ENCODE measurements around the gene SEMA3E. TPM values are rescaled to one million over a fixed set of nuclear protein-coding genes. Genes with fewer than 3 reads are reported as not detected.

The SEMA3E gene
- total RNA-seq, 1 donor = 1.4 TPM

DNA sequence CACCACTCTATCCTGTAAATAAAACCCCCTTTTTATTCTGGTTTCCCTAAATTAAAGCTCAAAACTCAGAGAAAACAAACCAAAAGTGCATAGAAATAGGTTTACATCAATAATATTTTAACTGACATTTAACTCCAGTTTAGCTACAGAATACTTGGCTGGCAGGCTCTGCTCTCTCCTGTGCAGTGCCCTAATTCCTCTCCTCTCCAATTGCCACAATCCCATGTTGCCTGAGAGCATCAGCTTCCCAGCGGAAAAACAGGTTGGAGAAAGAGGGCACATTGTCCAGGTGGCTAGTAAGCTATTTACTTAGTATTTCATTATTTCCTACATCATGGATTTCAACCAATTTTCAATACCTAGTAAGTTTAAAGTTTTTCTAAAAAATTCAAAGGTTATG is 8.7 kb downstream of the SEMA3E start:
- Histone ChIP-seq H3K27ac (ENCODE audit: low read depth, low read length) (no peak overlapping the region), H3K4me2 (ENCODE audit: insufficient read depth, low read length) (no peak overlapping the region), H3K9me3 (ENCODE audit: low read depth, low read length) (no peaks in the 10 kb centered on the region), H3K4me1 (ENCODE audit: insufficient read depth, low read length) (no peaks in the 10 kb centered on the region), H3K27me3 (ENCODE audit: insufficient read depth, low read length) (peaks cover 2% of the 10 kb centered on the region), H3K36me3 (ENCODE audit: insufficient read depth, low read length) (no peaks in the 10 kb centered on the region), H3K79me2 (ENCODE audit: insufficient read depth, low read length) (no peaks in the 10 kb centered on the region), H4K20me1 (ENCODE audit: insufficient read depth, low read length) (no peaks in the 10 kb centered on the region), H2AFZ (ENCODE audit: low read length) (no peak overlapping the region), H3K4me3 (ENCODE audit: insufficient read depth, low read length) (no peak overlapping the region)
- TF ChIP-seq CTCF (IDR thresholded peaks at IDR 0.05; ENCODE audit: extremely low read depth, low read depth, low read length) = no peak
- no peak for DNase-seq (ENCODE audit: insufficient read length, low spot score, missing footprints)

- Histone ChIP-seq H3K27me3 (ENCODE audit: insufficient read depth, low read length) (no peaks in the 10 kb centered on the region), H4K20me1 (ENCODE audit: insufficient read depth, low read length) (no peaks in the 10 kb centered on the region), H3K36me3 (ENCODE audit: insufficient read depth, low read length) (no peaks in the 10 kb centered on the region), H3K79me2 (ENCODE audit: insufficient read depth, low read length) (no peaks in the 10 kb centered on the region), H3K4me1 (ENCODE audit: insufficient read depth, low read length) (no peaks in the 10 kb centered on the region), H2AFZ (ENCODE audit: low read length) (no peak overlapping the region), H3K27ac (ENCODE audit: low read depth, low read length) (no peak overlapping the region), H3K4me3 (ENCODE audit: insufficient read depth, low read length) (no peak overlapping the region), H3K9me3 (ENCODE audit: low read depth, low read length) (no peaks in the 10 kb centered on the region), H3K4me2 (ENCODE audit: insufficient read depth, low read length) (no peak overlapping the region)
- DNase-seq (ENCODE audit: insufficient read length, low spot score, missing footprints) = no peak
- TF ChIP-seq CTCF (IDR thresholded peaks at IDR 0.05; ENCODE audit: extremely low read depth, low read depth, low read length) = no peak
Observed at GRCh38 chr7:83633516-83633915, 15.4 kb downstream of the SEMA3E start.

DNA sequence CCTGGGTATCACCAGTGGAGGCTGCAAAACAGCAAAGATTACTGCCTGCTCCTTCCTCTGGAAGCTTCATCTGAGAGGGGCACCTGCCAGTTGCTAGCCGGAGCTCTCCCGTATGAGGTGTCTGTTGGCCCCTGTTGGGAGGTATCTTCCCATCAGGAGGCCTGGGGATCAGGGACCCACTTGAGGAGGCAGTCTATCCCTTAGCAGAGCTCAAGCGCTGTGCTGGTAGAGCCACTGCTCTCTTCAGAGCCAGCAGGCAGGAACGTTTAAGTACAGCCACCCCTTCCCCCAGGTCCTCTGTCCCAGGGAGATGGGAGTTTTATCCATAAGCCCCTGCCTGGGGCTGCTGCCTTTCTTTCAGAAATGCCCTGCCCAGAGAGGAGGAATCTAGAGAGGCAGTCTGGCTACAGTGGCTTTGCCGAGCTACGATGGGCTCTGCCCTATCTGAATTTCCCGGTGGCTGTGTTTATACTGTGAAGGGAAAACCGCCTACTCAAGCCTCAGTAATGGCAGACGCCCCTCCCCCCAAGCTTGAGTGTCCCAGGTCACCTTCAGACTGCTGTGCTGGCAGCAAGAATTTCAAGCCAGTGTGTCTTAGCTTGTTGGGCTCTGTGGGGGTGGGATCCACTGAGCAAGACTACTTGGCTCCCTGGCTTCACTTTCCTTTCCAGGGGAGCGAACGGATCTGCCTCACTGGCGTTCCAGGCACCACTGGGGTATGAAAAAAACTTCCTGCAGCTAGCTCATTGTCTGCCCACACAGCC is 19.6 kb downstream of the SEMA3E start:
- TF ChIP-seq CTCF (IDR thresholded peaks at IDR 0.05; ENCODE audit: extremely low read depth, low read depth, low read length) = no peak
- no peaks in the 10 kb centered on the region for H3K4me1 ChIP-seq (ENCODE audit: insufficient read depth, low read length)
- H3K9me3 ChIP-seq (ENCODE audit: low read depth, low read length) = no peaks in the 10 kb centered on the region
- no peak overlapping the region for H3K27ac ChIP-seq (ENCODE audit: low read depth, low read length)
- H3K79me2 ChIP-seq (ENCODE audit: insufficient read depth, low read length) = no peaks in the 10 kb centered on the region
- H3K36me3 ChIP-seq (ENCODE audit: insufficient read depth, low read length) = no peaks in the 10 kb centered on the region
- no peak overlapping the region for H2AFZ ChIP-seq (ENCODE audit: low read length)
- no peak for DNase-seq (ENCODE audit: insufficient read length, low spot score, missing footprints)
- no peak overlapping the region for H3K4me3 ChIP-seq (ENCODE audit: insufficient read depth, low read length)
- no peaks in the 10 kb centered on the region for H4K20me1 ChIP-seq (ENCODE audit: insufficient read depth, low read length)
- H3K4me2 ChIP-seq (ENCODE audit: insufficient read depth, low read length) = no peak overlapping the region
- H3K27me3 ChIP-seq (ENCODE audit: insufficient read depth, low read length) = no peaks in the 10 kb centered on the region

DNA sequence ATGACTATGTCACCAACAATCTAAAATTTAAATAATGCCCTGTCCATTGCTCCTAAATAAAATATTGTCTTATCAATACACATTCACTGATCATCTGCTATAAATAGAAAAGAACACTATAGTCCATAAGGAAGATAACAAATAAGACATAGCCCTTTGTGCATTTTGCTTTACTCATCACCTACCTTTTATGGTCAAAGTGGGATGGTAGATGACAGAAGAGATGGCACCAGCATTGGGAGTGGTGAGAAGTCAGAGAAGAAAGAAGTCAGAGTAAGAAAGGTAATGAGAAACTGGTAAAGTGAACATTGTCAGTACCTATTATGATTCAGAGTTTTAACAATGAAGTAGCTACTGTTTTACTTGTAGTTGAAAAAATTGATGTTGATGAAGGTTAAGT is 31.1 kb downstream of the SEMA3E start:
- no peaks in the 10 kb centered on the region for H3K27me3 ChIP-seq (ENCODE audit: insufficient read depth, low read length)
- H3K36me3 ChIP-seq (ENCODE audit: insufficient read depth, low read length) = no peaks in the 10 kb centered on the region
- H3K9me3 ChIP-seq (ENCODE audit: low read depth, low read length) = no peaks in the 10 kb centered on the region
- DNase-seq (ENCODE audit: insufficient read length, low spot score, missing footprints) = no peak
- no peak overlapping the region for H3K4me3 ChIP-seq (ENCODE audit: insufficient read depth, low read length)
- no peaks in the 10 kb centered on the region for H3K79me2 ChIP-seq (ENCODE audit: insufficient read depth, low read length)
- no peaks in the 10 kb centered on the region for H3K4me1 ChIP-seq (ENCODE audit: insufficient read depth, low read length)
- no peaks in the 10 kb centered on the region for H4K20me1 ChIP-seq (ENCODE audit: insufficient read depth, low read length)
- TF ChIP-seq CTCF (IDR thresholded peaks at IDR 0.05; ENCODE audit: extremely low read depth, low read depth, low read length) = no peak
- H3K4me2 ChIP-seq (ENCODE audit: insufficient read depth, low read length) = no peak overlapping the region
- no peak overlapping the region for H2AFZ ChIP-seq (ENCODE audit: low read length)
- no peak overlapping the region for H3K27ac ChIP-seq (ENCODE audit: low read depth, low read length)
